Fibroblast of skin of abdomen (primary cell): ENCODE measurements around the gene MLLT10.

Experiments
- DNase-seq: peaks from one replicate; pipeline ENCODE4 v3.0.0-alpha.2; 2013

Gene MLLT10

DNA sequence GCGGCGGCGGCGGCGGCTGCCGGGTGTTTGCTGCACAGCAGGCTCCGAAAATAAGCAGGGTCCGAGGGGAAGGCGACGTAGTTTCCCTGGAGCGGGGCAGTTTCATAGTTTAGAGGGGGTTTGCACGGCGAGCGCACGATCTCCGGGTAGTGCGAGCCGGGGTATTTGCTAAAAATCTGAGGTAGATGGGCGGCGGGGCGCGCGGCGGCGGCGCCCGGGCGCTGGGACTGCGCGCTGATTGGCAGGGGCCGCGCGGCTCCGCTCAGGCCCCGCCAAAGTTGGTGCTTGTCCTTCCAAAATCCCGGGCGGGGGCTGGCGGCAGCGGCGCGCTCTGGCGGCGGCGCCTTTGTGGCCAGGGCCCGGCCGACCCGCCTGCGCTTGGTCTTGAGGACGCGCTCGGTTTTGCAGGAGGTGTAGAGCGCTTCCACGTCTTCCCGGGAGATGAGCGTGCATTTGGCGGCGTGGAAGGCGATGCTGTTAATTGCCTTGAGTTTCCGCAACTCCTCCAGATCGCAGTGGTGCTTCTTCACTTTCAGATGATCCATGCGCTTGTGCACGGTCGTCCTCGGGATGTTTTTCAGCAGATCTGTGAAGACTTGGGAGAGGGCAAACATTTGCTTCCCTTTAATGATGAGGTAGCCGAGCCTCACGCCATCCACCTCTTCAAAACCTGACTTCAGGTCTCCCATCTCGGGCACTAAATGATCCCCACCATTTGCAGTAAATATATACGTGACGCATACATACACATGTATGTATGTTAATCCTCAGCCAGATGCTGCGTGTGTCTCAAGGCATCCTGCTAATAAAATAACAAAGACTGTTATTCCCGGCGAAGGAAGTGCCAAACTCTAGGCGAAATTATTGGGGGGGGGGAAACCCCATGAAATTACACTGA lies 16.6 kb upstream of the MLLT10 start:
- DNase-seq = peak; percentile 68

DNA sequence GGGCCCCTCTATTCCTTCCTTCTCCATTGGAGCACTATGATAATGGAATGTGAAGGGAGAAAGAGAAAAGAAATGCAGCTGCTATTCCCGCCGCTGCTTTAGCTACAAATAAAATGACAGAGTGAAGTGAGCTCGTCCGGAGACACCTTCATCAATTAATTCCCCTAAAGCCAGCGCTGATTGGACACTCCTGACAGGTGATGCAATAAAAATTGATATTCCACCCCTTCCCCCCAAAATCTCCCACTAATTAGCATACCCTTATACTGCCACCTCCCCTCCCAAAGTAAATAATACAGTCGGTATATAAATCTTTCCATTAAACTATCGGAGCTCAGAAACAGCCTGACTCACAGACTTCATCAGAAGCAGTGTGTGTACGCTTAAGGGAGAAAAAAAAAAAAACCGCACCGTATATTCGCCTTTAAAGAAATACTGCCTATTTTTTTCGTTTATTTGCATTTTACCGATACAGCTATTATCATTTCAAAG lies 15.8 kb upstream of the MLLT10 start:
- DNase-seq = peak; percentile 69

DNA sequence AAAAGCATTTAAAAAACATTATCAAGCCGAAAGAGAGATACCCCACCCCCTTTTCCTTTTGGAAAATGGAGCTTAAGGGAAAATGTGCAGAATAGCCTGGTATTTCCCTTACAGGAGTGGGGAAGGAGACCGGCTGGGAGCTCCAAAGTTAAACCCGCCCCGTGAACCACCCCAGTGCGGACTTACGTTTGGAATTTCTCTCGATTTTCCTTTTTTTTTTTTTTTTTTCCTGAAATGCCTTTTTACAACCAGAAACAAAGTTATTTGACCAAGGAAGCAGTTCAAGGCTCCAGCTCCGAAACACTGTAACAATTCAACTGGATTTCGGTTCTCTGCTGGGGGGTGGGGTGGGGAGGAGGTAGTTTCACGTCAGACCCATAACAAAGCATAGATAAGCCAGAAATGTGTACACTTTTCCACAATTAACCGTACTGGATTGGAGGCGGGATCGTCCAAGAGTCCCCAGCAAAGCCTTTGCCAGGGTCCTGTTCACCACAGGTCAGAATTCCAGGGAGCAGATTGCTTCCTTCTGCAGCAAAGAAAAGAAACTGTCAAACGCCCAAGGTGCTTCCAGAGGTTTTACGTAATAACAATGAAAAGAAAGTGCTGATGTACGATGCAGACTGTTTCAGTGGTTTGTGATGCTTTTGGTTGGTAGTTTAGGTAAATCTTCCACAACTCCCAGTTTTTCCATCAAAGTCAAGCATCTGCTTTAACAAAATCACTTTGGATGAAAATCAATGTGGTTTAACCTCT lies 15.2 kb upstream of the MLLT10 start:
- DNase-seq = peak; percentile 62

GRCh38 chr10:21519397-21519933 lies 14.6 kb upstream of the MLLT10 start:
- no peak for DNase-seq

GRCh38 chr10:21519941-21520436 lies 14.0 kb upstream of the MLLT10 start:
- DNase-seq = peak; percentile 78

- DNase-seq = no peak
Observed at GRCh38 chr10:21520509-21520908, 13.5 kb upstream of the MLLT10 start.

DNA sequence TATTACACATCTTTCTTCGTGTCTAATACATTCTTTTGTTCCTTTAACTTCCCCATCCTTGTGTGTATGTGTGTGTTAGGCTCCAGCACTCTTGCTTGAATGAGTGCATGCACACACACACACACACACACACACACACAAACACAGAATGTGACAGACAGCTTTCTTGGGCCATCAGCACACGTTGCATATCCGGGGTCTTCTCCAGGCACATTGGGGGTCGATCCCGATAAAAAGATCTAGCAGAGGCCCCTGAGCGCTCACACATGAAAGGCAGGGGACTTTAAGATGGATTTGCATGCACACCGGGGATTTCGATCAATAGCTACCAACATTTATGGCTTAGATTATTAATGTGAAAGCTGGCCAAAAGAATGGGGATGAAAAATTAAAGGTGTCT lies 13.1 kb upstream of the MLLT10 start:
- DNase-seq = no peak

DNA sequence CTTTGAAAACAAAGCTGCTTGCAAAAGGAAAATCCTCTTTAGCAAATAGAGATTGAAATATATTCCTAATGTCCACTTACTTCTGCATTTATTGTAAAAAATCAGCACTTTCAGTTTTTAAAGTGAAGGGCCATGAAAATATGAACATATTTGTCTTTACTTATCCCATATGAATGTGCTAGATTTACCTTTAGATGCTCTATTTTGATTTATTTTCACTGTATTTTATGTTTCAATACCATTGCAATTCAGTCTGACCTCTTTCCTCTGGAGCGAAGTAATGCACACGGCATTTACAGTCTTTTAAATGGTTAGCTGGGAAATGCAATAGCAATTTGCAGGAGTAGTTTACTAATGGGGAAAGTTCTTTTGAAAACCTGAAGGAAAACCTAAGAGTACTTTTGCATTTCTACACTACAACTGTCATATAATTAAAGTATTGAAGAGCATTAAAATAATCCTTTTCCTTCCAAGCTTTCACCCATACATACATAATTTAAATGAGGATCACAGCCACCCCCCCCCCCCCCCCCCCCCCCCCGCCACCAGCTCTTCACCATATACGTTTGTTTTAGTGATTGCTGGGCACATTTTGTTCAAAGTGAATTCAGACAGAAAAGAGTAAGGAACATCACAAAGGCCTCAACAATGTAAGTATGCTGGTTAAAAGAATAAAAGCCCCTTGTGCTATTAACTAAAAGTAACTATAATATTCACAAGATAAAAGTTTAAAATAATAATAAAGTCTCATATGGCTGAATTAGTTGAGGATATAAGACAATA lies 12.1 kb upstream of the MLLT10 start:
- DNase-seq = no peak

DNA sequence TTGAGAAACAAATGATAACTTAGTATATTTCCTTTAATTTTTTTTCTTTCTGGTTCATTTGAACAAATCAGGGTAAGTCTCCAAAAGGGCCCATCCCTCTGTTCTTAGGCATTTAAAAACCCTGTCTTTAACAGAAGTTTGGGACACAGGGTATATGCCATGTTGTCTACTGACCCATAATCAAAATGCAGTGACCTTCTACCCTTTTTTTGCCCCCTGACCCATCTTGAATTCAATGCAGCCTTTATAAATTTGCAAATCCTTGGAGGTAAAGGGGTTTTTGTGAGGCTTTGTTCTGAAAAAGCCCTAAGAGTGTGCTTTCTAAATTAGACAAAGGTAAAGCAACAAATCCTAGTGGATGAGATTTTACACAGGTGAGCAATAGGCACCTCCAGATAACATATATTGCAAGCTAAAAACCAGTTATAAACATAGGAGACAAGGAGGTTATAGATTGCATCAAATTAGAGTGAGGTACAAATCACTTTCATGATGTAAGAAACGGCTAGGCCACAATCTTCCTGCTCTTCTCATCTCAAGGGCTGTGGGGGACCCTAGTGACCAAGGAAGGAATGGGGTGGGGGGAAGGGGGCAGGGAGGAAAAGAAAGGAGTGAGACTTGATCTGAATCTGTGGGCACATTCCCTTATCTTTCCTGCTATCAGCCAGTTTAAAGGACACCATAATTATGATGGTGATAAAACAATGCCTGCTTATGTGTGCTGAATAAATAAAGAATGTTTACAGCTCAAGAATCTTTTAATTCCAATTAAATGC lies 11.2 kb upstream of the MLLT10 start:
- no peak for DNase-seq

GRCh38 chr10:21523557-21524008 lies 10.4 kb upstream of the MLLT10 start:
- peak; percentile 74 for DNase-seq

DNA sequence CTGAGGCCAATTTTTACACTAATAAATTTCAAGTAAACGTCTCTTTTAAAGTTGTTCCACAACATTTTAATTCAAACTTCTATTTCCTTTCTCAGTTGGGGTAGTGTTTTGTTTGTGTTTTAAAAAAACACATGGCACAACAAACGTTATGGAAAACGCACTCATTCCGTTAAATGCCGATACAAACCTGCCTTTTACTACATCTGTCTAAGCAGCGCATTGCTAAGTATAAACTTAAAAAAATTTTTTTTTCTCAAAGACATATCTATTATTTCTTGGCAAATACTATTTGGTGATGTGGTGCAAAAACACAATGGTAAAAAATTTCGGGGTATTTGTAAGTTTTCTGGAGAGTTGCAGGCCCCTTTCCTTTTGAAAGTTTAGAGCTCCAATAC lies 9.9 kb upstream of the MLLT10 start:
- no peak for DNase-seq

GRCh38 chr10:21524526-21525366 lies 9.3 kb upstream of the MLLT10 start:
- DNase-seq = peak; percentile 59

GRCh38 chr10:21525367-21526187 lies 8.5 kb upstream of the MLLT10 start, which contains the start of gene SKIDA1:
SKIDA1 (minus strand) TSS chr10:21525682; CDS start chr10:21517822, 7,860 bp downstream.
- peak; percentile 96 for DNase-seq

- DNase-seq = peak; percentile 92
Observed at GRCh38 chr10:21526188-21526859, 7.7 kb upstream of the MLLT10 start.

DNA sequence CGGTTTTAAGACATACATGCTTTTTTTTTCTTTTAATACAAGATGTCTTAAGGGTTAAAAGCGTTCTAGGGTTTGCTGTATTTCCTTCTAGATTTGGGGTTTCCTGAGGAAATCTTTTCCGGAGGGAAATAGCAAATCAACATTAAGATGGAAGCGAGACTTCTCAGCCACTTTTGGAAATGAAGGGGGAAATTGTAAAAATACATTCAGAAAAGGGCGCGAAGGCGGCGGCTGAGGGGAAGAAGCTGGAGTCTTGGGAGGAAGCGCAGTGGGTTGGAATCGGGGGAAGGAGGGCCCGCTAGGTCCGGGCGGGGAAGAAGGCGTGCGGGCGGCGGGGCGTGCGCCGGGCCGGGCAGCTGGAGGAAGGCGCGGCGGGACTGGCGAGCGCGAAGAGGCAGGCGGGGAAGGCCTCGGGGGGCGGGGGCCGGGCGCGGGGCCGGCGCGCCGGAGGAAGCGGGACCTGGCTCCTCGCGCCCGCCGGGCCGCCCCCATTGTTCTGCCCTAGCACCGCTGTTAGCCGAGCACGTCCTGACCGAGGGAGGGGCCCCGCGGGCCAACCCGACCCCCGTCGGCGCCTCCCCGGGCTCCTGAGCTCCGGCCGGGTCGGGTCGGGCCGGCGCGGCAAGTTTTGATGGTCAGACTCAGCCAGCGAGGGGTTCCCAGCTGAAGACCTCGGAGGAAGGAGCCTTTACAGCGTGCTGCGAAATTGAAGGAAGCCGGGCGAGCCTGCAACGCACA lies 7.0 kb upstream of the MLLT10 start:
- peak; percentile 73 for DNase-seq

GRCh38 chr10:21527598-21528235 lies 6.3 kb upstream of the MLLT10 start:
- peak; percentile 59 for DNase-seq

DNA sequence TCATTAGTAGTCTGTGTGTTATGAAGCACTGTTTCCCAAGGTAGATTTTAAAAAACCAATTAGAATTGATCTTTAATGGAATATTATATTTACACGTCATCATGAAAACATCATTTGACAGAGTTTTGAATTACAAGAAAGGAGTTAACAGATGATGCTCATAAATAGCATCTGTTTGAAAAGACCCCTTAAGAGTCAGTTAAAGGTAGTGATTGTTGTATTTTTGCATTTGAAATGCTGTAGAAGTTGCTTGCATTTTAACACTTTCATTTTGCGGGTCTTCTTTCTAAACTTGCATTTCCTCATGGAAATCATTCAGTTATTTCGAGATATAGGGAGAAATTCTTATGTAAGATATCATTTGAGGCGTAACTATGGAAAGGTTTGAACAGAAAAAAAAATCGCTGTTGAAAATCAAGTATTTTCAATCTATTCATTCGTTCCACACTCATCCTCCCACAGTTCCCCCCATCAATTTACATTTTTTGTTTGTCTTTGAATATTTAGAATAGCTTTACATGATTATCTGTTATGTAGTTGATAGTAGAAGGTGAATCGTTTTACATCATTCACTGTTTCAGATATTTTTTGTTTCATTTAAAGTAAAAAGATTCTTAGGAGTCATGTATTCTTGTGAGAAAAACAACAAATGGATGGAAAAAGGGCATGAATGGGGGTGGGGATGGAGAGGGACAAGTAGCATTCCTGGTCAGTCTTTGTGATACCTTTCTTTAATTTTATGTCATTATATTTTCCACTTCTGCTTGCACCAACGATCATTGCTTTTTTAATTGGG lies 5.6 kb upstream of the MLLT10 start:
- DNase-seq = no peak
